Thyroid gland (tissue), 4 donors: ENCODE data around the gene GPHA2.
"Not testable (repeated sequence)": the region's sequence is repeated elsewhere in the genome, so short reads cannot be mapped to it uniquely, and the experiment has no call there.

ENCODE experiments used
- POLR2A ChIP-seq, 2 donors: fragments of 450-650 bp; IDR thresholded peaks; one replicate each; pipeline ENCODE4 v1.6.1; 2017; ENCODE audit warnings: antibody characterized with exemption in 2 of 2, mild to moderate bottlenecking in 2 of 2, moderate library complexity in 1 of 2
- TF ChIP-seq, protein P1 (sequence below), 6 experiments: fragments of 200-600 bp in 3 of 6; fragments of 450-650 bp in 3 of 6; sonication (generic) in 3 of 6; IDR thresholded peaks; one replicate each; pipeline ENCODE4 v1.5.1; 2016 to 2019; ENCODE audit warnings: antibody characterized with exemption in 6 of 6, mild to moderate bottlenecking in 2 of 6, inconsistent platforms in 1 of 6, moderate library complexity in 1 of 6

DNA sequence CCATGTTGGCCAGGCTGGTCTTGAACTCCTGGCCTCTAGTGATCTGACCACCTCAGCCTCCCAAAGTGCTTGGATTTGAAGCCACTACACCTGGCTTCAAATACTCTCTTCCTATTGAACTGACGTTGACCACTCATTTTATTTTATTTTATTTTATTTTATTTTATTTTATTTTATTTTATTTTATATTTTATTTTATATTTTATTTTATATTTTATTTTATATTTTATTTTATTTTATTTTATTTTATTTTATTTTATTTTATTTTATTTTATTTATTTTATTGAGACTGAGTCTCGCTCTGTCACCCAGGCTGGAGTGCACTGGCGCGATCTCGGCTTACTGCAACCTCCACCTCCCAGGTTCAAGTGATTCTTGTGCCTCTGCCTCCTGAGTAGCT lies 47.6 kb upstream of the GPHA2 start:
- not testable (repeated sequence) for TF ChIP-seq POLR2A (IDR thresholded peaks at IDR 0.05)
- TF ChIP-seq, protein P1, sequence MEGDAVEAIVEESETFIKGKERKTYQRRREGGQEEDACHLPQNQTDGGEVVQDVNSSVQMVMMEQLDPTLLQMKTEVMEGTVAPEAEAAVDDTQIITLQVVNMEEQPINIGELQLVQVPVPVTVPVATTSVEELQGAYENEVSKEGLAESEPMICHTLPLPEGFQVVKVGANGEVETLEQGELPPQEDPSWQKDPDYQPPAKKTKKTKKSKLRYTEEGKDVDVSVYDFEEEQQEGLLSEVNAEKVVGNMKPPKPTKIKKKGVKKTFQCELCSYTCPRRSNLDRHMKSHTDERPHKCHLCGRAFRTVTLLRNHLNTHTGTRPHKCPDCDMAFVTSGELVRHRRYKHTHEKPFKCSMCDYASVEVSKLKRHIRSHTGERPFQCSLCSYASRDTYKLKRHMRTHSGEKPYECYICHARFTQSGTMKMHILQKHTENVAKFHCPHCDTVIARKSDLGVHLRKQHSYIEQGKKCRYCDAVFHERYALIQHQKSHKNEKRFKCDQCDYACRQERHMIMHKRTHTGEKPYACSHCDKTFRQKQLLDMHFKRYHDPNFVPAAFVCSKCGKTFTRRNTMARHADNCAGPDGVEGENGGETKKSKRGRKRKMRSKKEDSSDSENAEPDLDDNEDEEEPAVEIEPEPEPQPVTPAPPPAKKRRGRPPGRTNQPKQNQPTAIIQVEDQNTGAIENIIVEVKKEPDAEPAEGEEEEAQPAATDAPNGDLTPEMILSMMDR (IDR thresholded peaks at IDR 0.05) = not testable (repeated sequence)
